Measurements from ENCODE around the gene DOHH.
A peak's percentile ranks its signal among the peaks of the same experiment; 100 is the strongest.

DOHH gene

GRCh38 chr19:3494559-3494958, 5.9 kb downstream of the DOHH start:
- Histone ChIP-seq H4K20me1 (ENCODE audit: insufficient read depth, low read length) (no peaks in the 10 kb centered on the region), H3K4me3 (ENCODE audit: low read depth, low read length, poor library complexity, severe bottlenecking) (peak overlapping the region; percentile 52), H3K4me1 (ENCODE audit: insufficient read depth, low read length, severe bottlenecking) (peaks cover 18% of the 10 kb centered on the region), H3K27me3 (ENCODE audit: insufficient read depth, low read length) (no peaks in the 10 kb centered on the region), H3K9ac (ENCODE audit: low read length) (peak overlapping the region; percentile 67; the same call in 1 of the 2 replicates), H3F3A (ENCODE audit: insufficient read depth, low read length) (no peaks in the 10 kb centered on the region), H3K4me2 (ENCODE audit: low read length) (peak overlapping the region; percentile 74), H3K9me3 (ENCODE audit: low read length) (no peaks in the 10 kb centered on the region), H3K36me3 (ENCODE audit: insufficient read depth, low read length) (peaks cover 58% of the 10 kb centered on the region), H3K27ac (ENCODE audit: low read depth, low read length, poor library complexity, severe bottlenecking) (peak overlapping the region; percentile 90), H3K9me2 (ENCODE audit: low read depth, low read length) (no peaks in the 10 kb centered on the region), H2AFZ (ENCODE audit: low read length) (no peak overlapping the region), H3K79me2 (ENCODE audit: insufficient read depth, low read length) (peaks cover 6% of the 10 kb centered on the region)
- TF ChIP-seq CTCF (IDR thresholded peaks at IDR 0.05; ENCODE audit: low read length) = peak; percentile 33; the same call in 1 of the 2 replicates
- TF ChIP-seq EZH2 (IDR thresholded peaks at IDR 0.05; ENCODE audit: borderline replicate concordance, low read length) = no peak

- peak overlapping the region; percentile 52 for H3K4me3 ChIP-seq (ENCODE audit: low read depth, low read length, poor library complexity, severe bottlenecking)
- no peak for TF ChIP-seq EZH2 (IDR thresholded peaks at IDR 0.05; ENCODE audit: borderline replicate concordance, low read length)
- TF ChIP-seq CTCF (IDR thresholded peaks at IDR 0.05; ENCODE audit: low read length) = no peak
- H3K4me1 ChIP-seq (ENCODE audit: insufficient read depth, low read length, severe bottlenecking) = peaks cover 13% of the 10 kb centered on the region
- H3K79me2 ChIP-seq (ENCODE audit: insufficient read depth, low read length) = 0 out of 2 replicates have a peak, but pooled peaks cover 3% of the 10 kb centered on the region
- peak overlapping the region; percentile 67; the same call in 1 of the 2 replicates for H3K9ac ChIP-seq (ENCODE audit: low read length)
- peaks cover 58% of the 10 kb centered on the region for H3K36me3 ChIP-seq (ENCODE audit: insufficient read depth, low read length)
- no peaks in the 10 kb centered on the region for H4K20me1 ChIP-seq (ENCODE audit: insufficient read depth, low read length)
- no peak overlapping the region for H2AFZ ChIP-seq (ENCODE audit: low read length)
- no peaks in the 10 kb centered on the region for H3K27me3 ChIP-seq (ENCODE audit: insufficient read depth, low read length)
- H3K9me3 ChIP-seq (ENCODE audit: low read length) = no peaks in the 10 kb centered on the region
- peak overlapping the region; percentile 90 for H3K27ac ChIP-seq (ENCODE audit: low read depth, low read length, poor library complexity, severe bottlenecking)
- H3F3A ChIP-seq (ENCODE audit: insufficient read depth, low read length) = no peaks in the 10 kb centered on the region
- H3K9me2 ChIP-seq (ENCODE audit: low read depth, low read length) = no peaks in the 10 kb centered on the region
- peak overlapping the region; percentile 74 for H3K4me2 ChIP-seq (ENCODE audit: low read length)
Measured at GRCh38 chr19:3494051-3494450, 6.4 kb downstream of the DOHH start.

GRCh38 chr19:3493651-3494050, 6.8 kb downstream of the DOHH start:
- Histone ChIP-seq H4K20me1 (ENCODE audit: insufficient read depth, low read length) (no peaks in the 10 kb centered on the region), H3K36me3 (ENCODE audit: insufficient read depth, low read length) (peaks cover 58% of the 10 kb centered on the region), H3K79me2 (ENCODE audit: insufficient read depth, low read length) (no peaks in the 10 kb centered on the region), H2AFZ (ENCODE audit: low read length) (no peak overlapping the region), H3K4me3 (ENCODE audit: low read depth, low read length, poor library complexity, severe bottlenecking) (peak overlapping the region; percentile 52), H3K9ac (ENCODE audit: low read length) (peak overlapping the region; percentile 67; the same call in 1 of the 2 replicates), H3K4me1 (ENCODE audit: insufficient read depth, low read length, severe bottlenecking) (peaks cover 12% of the 10 kb centered on the region), H3F3A (ENCODE audit: insufficient read depth, low read length) (no peaks in the 10 kb centered on the region), H3K27me3 (ENCODE audit: insufficient read depth, low read length) (no peaks in the 10 kb centered on the region), H3K27ac (ENCODE audit: low read depth, low read length, poor library complexity, severe bottlenecking) (peak overlapping the region; percentile 90), H3K9me2 (ENCODE audit: low read depth, low read length) (no peaks in the 10 kb centered on the region), H3K9me3 (ENCODE audit: low read length) (no peaks in the 10 kb centered on the region), H3K4me2 (ENCODE audit: low read length) (peak overlapping the region; percentile 74)
- no peak for TF ChIP-seq CTCF (IDR thresholded peaks at IDR 0.05; ENCODE audit: low read length)
- no peak for TF ChIP-seq EZH2 (IDR thresholded peaks at IDR 0.05; ENCODE audit: borderline replicate concordance, low read length)
